Suppressor macrophage (primary cell): ENCODE results near the gene RCN1.

Source experiments
- DNase-seq, 4 experiments: peaks; one replicate each; pipeline ENCODE4 v3.0.0-alpha.2; 2020 to 2022

Gene RCN1

GRCh38 chr11:32154275-32154674 is 63.4 kb downstream of the RCN1 start:
- DNase-seq = peak in 3 of 4 experiments; percentile 10 to 17 (median 14)
